HUES6 (cell line): ENCODE measurements around the gene PARD3.
"Not testable (repeated sequence)": the region's sequence is repeated elsewhere in the genome, so short reads cannot be mapped to it uniquely, and the experiment has no call there.

ENCODE experiments used
- H3K27ac ChIP-seq: 2 replicates; pipeline ENCODE4 v1.7.0; 2013; ENCODE audit warnings: low read depth, mild to moderate bottlenecking, low read length, inconsistent platforms
- H3K27me3 ChIP-seq: 2 replicates; pipeline ENCODE4 v1.6.1; 2013; ENCODE audit warnings: low read length; ENCODE audit not compliant: control insufficient read depth, insufficient read depth
- H3K36me3 ChIP-seq: 2 replicates; pipeline ENCODE4 v1.6.1; 2013; ENCODE audit warnings: low read length; ENCODE audit not compliant: control insufficient read depth, insufficient read depth
- H3K4me1 ChIP-seq: 2 replicates; pipeline ENCODE4 v1.6.1; 2013; ENCODE audit warnings: low read length; ENCODE audit not compliant: control insufficient read depth, insufficient read depth
- H3K4me3 ChIP-seq: 2 replicates; pipeline ENCODE4 v1.5.1; 2013; ENCODE audit warnings: low read depth, low read length
- H3K9ac ChIP-seq: one replicate; pipeline ENCODE4 v1.6.1; 2013; ENCODE audit warnings: mild to moderate bottlenecking, low read length
- H3K9me3 ChIP-seq: 2 replicates; pipeline ENCODE4 v1.6.1; 2013; ENCODE audit warnings: low read depth, low read length; ENCODE audit not compliant: control insufficient read depth, insufficient read depth

PARD3 gene

GRCh38 chr10:34796133-34796532, 19.0 kb downstream of the PARD3 start:
- Histone ChIP-seq H3K27ac (no peak overlapping the region), H3K4me3 (no peak overlapping the region), H3K4me1 (peaks cover 34% of the 10 kb centered on the region), H3K36me3 (no peaks in the 10 kb centered on the region), H3K27me3 (no peaks in the 10 kb centered on the region), H3K9ac (no peak overlapping the region), H3K9me3 (no peaks in the 10 kb centered on the region)

GRCh38 chr10:34795334-34795733, 19.8 kb downstream of the PARD3 start:
- Histone ChIP-seq H3K4me3 (no peak overlapping the region), H3K9ac (no peak overlapping the region), H3K36me3 (no peaks in the 10 kb centered on the region), H3K9me3 (no peaks in the 10 kb centered on the region), H3K27me3 (no peaks in the 10 kb centered on the region), H3K27ac (no peak overlapping the region), H3K4me1 (peaks cover 31% of the 10 kb centered on the region)

DNA sequence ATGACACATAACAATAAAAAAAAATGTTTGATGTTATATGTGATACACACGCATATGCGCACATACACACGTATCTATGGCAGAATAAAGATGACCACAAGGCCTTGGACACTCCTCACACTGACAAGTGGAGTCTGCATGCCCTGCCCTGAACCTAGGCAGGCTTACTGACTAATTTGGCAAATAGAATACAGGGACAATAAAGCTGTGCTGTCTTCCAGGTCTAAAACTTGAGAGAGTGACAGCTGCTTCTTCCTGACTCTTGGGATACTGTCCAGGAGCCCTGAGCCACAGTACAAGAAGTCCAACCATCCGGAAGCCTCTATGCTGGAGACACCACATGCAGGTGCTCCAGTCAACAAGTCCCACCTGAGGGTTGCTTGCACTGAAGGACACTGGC, 20.3 kb downstream of the PARD3 start:
- no peak overlapping the region for H3K9ac ChIP-seq
- no peaks in the 10 kb centered on the region for H3K9me3 ChIP-seq
- no peak overlapping the region for H3K4me3 ChIP-seq
- peaks cover 31% of the 10 kb centered on the region for H3K4me1 ChIP-seq
- no peaks in the 10 kb centered on the region for H3K36me3 ChIP-seq
- no peaks in the 10 kb centered on the region for H3K27me3 ChIP-seq
- no peak overlapping the region for H3K27ac ChIP-seq

GRCh38 chr10:34793581-34793980, 21.5 kb downstream of the PARD3 start:
- not testable (repeated sequence) for H3K36me3 ChIP-seq, H3K27me3 ChIP-seq, H3K9me3 ChIP-seq, H3K9ac ChIP-seq, H3K4me3 ChIP-seq, H3K27ac ChIP-seq
- H3K4me1 ChIP-seq: peaks cover 31% of the 10 kb centered on the region

- Histone ChIP-seq H3K36me3 (no peaks in the 10 kb centered on the region), H3K27ac (no peak overlapping the region), H3K9me3 (no peaks in the 10 kb centered on the region), H3K4me3 (no peak overlapping the region), H3K4me1 (peaks cover 31% of the 10 kb centered on the region), H3K9ac (no peak overlapping the region), H3K27me3 (no peaks in the 10 kb centered on the region)
These were observed 22.2 kb downstream of the PARD3 start for GRCh38 chr10:34792881-34793280.

GRCh38 chr10:34791947-34792346, 23.1 kb downstream of the PARD3 start:
- no peak overlapping the region for H3K4me3 ChIP-seq

GRCh38 chr10:34791228-34791627, 23.9 kb downstream of the PARD3 start:
- Histone ChIP-seq H3K36me3 (no peaks in the 10 kb centered on the region), H3K4me1 (peaks cover 31% of the 10 kb centered on the region), H3K27me3 (no peaks in the 10 kb centered on the region), H3K4me3 (no peak overlapping the region), H3K27ac (no peak overlapping the region), H3K9ac (no peak overlapping the region), H3K9me3 (no peaks in the 10 kb centered on the region)

More at GRCh38 chr10:34791947-34792346, 23.1 kb downstream of the PARD3 start:
- Histone ChIP-seq H3K9me3 (no peaks in the 10 kb centered on the region), H3K4me1 (peaks cover 31% of the 10 kb centered on the region), H3K27ac (no peak overlapping the region), H3K27me3 (no peaks in the 10 kb centered on the region), H3K36me3 (no peaks in the 10 kb centered on the region), H3K9ac (no peak overlapping the region)

- Histone ChIP-seq H3K4me3 (no peak overlapping the region), H3K9ac (no peak overlapping the region), H3K9me3 (no peaks in the 10 kb centered on the region), H3K27ac (no peak overlapping the region), H3K27me3 (no peaks in the 10 kb centered on the region), H3K36me3 (no peaks in the 10 kb centered on the region), H3K4me1 (peaks cover 31% of the 10 kb centered on the region)
These were observed 25.1 kb downstream of the PARD3 start for GRCh38 chr10:34789966-34790506.

DNA sequence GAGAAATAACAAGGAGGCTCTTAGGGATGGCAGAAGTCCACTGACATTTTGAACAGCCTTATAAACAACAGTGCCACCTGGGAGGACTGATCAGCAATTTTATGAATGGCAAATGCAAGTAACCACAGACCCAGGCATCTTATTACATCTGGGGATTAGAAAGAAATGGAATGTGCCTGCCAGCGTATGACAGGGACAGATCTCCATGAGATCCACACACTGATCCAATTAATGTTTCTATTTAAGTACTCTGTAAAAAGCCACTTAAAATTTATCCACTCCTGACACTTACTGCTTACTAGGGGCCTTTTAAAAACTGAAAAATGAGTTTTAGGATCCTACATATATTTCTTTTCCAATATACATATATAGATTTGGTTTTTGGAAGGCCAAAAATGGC, 28.6 kb downstream of the PARD3 start:
- no peaks in the 10 kb centered on the region for H3K9me3 ChIP-seq
- no peaks in the 10 kb centered on the region for H3K27me3 ChIP-seq
- H3K4me1 ChIP-seq: peaks cover 14% of the 10 kb centered on the region
- H3K9ac ChIP-seq: no peak overlapping the region
- H3K27ac ChIP-seq: no peak overlapping the region
- no peaks in the 10 kb centered on the region for H3K36me3 ChIP-seq
- H3K4me3 ChIP-seq: no peak overlapping the region

DNA sequence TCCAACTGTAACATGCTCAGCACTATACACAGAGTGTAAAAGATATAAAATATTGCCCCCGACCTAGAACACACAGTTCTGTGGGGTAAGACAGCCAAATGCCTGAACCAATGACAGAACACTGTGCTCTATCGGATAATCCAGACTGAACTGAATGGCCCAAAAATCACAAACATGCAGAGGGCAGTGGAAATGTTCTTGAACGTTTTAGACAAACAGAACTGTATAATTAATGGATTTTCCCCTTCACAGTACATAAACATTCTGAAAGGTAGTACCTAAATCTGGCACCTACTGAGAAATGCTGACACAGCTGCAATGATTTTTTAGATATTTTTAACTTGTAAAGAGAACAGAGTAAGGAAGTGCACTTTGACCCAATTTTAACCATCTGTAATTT, 33.4 kb downstream of the PARD3 start:
- no peaks in the 10 kb centered on the region for H3K36me3 ChIP-seq
- no peaks in the 10 kb centered on the region for H3K27me3 ChIP-seq
- H3K27ac ChIP-seq: no peak overlapping the region
- H3K4me1 ChIP-seq: peaks cover 30% of the 10 kb centered on the region
- H3K9me3 ChIP-seq: no peaks in the 10 kb centered on the region
- H3K9ac ChIP-seq: no peak overlapping the region
- no peak overlapping the region for H3K4me3 ChIP-seq

DNA sequence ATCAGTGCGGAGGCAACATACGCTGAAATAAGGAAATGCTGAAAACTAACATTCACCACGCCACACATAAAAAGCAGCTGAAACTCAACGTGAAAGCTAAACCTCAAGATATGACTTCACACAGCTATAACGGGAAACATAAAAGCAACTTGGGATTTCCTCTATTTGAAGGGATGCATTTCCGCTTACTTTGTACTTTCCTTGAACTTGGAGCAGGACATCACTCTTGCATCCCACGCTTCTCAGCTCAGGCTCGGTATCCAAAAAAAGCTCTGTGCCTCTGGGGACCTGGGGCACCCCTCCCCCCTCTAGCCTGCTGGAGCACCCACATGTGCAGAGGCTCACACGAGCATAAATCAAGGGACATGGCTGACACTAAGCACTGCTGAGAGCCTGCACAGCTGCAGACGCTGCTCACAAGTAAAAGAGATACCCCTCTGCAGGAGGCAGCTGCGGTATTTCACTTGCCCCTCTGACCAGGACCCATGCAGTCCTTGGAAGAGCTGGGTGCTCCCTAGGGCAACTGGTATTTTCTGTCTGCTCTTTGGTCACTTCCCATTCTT, 34.2 kb downstream of the PARD3 start:
- no peak overlapping the region for H3K9ac ChIP-seq
- no peak overlapping the region for H3K4me3 ChIP-seq
- H3K36me3 ChIP-seq: no peaks in the 10 kb centered on the region
- no peak overlapping the region for H3K27ac ChIP-seq
- peaks cover 30% of the 10 kb centered on the region for H3K4me1 ChIP-seq
- no peaks in the 10 kb centered on the region for H3K9me3 ChIP-seq
- H3K27me3 ChIP-seq: no peaks in the 10 kb centered on the region
